GM12878 (cell line): ENCODE results near the gene ELAVL2. TPM values are rescaled to one million over a fixed set of nuclear protein-coding genes. Genes with fewer than 3 reads are reported as not detected.

Experiments used
- ATAC-seq: fragments of 200-7000 bp; cut with Tn5 transposase; 3 replicates; pipeline ENCODE4 v1.9.1; 2020; ENCODE audit warnings: mild to moderate bottlenecking, moderate library complexity
- BruUV-seq: library from RNA; stranded (reverse); fragments of 400-500 nt; replicated peaks from 2 replicates; lab custom pipeline; 2021; lab: Mats Ljungman, UMichigan
- CTCF ChIA-PET: fragments of 300-600 bp; sonication (Branson Sonifier 250); formaldehyde crosslinking; extraction: SDS; loops from one replicate; lab custom pipeline; 2021; ENCODE audit warnings: inconsistent platforms; lab: Yijun Ruan, JAX
- POLR2A ChIA-PET: fragments of 350-600 bp; formaldehyde crosslinking; extraction: SDS; loops from one replicate; lab custom pipeline; 2021; ENCODE audit warnings: inconsistent platforms; lab: Charles Lee
- RAD21 ChIA-PET: fragments of 300-600 bp; sonication (Branson Sonifier 250); formaldehyde crosslinking; loops from one replicate; lab custom pipeline; 2023; ENCODE audit warnings: antibody characterized with exemption; ENCODE audit not compliant: unreplicated experiment; lab: Charles Lee
- SMC1A ChIA-PET: fragments of 300-600 bp; sonication (Branson Sonifier 250); formaldehyde crosslinking; loops from one replicate; lab custom pipeline; 2023; ENCODE audit not compliant: unreplicated experiment, uncharacterized antibody; lab: Charles Lee
- DNase-seq: peaks from one replicate; pipeline ENCODE4 v3.0.0-alpha.2; 2011; ENCODE audit warnings: low read depth, low spot score
- FAIRE-seq: peaks from 3 replicates; lab custom pipeline; 2011; peaks lifted over from hg19 to GRCh38; lab: Jason Lieb, UNC
- H2AFZ ChIP-seq: 2 replicates; pipeline ENCODE4 v1.6.0; 2011; ENCODE audit warnings: low read depth, low read length, control low read depth; ENCODE audit not compliant: control insufficient read depth
- H3K27ac ChIP-seq: 2 replicates; pipeline ENCODE4 v1.5.1; 2011; ENCODE audit warnings: control low read depth; ENCODE audit not compliant: control insufficient read depth, insufficient read depth
- H3K27me3 ChIP-seq, 2 experiments: replicated peaks in 1 of 2; 2 replicates each; pipeline versions ENCODE4 v1.6.0 to v1.6.1; 2011; ENCODE audit warnings: low read length in 1 of 2; ENCODE audit not compliant: control insufficient read depth in 2 of 2, insufficient read depth in 2 of 2
- H3K36me3 ChIP-seq, 2 experiments: 2 replicates each; pipeline ENCODE4 v1.5.1; 2011; ENCODE audit warnings: low read length in 1 of 2; ENCODE audit not compliant: control insufficient read depth in 2 of 2, insufficient read depth in 2 of 2
- H3K4me1 ChIP-seq: 2 replicates; pipeline ENCODE4 v1.6.1; 2011; ENCODE audit warnings: mild to moderate bottlenecking, low read length, moderate library complexity, mixed read lengths; ENCODE audit not compliant: control insufficient read depth, insufficient read depth
- H3K4me2 ChIP-seq: 2 replicates; pipeline ENCODE4 v1.6.0; 2011; ENCODE audit warnings: control low read depth; ENCODE audit not compliant: control insufficient read depth, insufficient read depth
- H3K4me3 ChIP-seq: fragments of 200-600 bp; sonication (generic); 2 replicates; pipeline ENCODE4 v1.5.1; 2016
- H3K79me2 ChIP-seq: 2 replicates; pipeline ENCODE4 v1.6.0; 2011; ENCODE audit warnings: low read length; ENCODE audit not compliant: control insufficient read depth, insufficient read depth
- H3K9ac ChIP-seq: 2 replicates; pipeline ENCODE4 v1.8.0; 2011; ENCODE audit warnings: low read length, control low read depth, mixed read lengths; ENCODE audit not compliant: control insufficient read depth, insufficient read depth
- H3K9me3 ChIP-seq: replicated peaks from 3 replicates; pipeline ENCODE4 v1.5.1; 2011; ENCODE audit warnings: mild to moderate bottlenecking, low read length; ENCODE audit not compliant: control insufficient read depth, insufficient read depth
- H4K20me1 ChIP-seq: 2 replicates; pipeline ENCODE4 v1.6.0; 2011; ENCODE audit not compliant: control insufficient read depth, insufficient read depth
- BRCA1 ChIP-seq: IDR thresholded peaks from 2 replicates; pipeline ENCODE4 v1.6.1; 2011; ENCODE audit warnings: low read depth, low read length, improper control_type of control experiment
- CTCF ChIP-seq, 3 experiments: IDR thresholded peaks in 2 of 3; conservative IDR thresholded peaks in 1 of 3; 2 replicates each; pipeline ENCODE4 v1.5.1; 2011; ENCODE audit warnings: low read depth in 3 of 3, low read length in 3 of 3, mild to moderate bottlenecking in 3 of 3, control low read depth in 2 of 3, moderate library complexity in 2 of 3, inconsistent platforms in 1 of 3, mixed read lengths in 1 of 3; ENCODE audit not compliant: control insufficient read depth in 2 of 3, insufficient read depth in 1 of 3; ENCODE audit errors: extremely low read depth in 1 of 3
- CUX1 ChIP-seq: IDR thresholded peaks from 2 replicates; pipeline ENCODE4 v1.6.1; 2012; ENCODE audit warnings: improper control_type of control experiment, low read depth, low read length; ENCODE audit not compliant: insufficient replicate concordance
- ETV6 ChIP-seq, 2 experiments: fragments of 450-650 bp in 1 of 2; IDR thresholded peaks in 1 of 2; conservative IDR thresholded peaks in 1 of 2; 2 replicates each; pipeline ENCODE4 v1.6.1; 2014; ENCODE audit warnings: antibody characterized with exemption in 1 of 2, borderline replicate concordance in 1 of 2, low read depth in 1 of 2, mild to moderate bottlenecking in 1 of 2, moderate library complexity in 1 of 2
- FOXM1 ChIP-seq: IDR thresholded peaks from 2 replicates; pipeline ENCODE4 v1.6.1; 2012; ENCODE audit warnings: low read depth, mild to moderate bottlenecking, inconsistent platforms, low read length, moderate library complexity
- NFYA ChIP-seq: IDR thresholded peaks from 2 replicates; pipeline ENCODE4 v1.6.1; 2011; ENCODE audit warnings: low read depth, mild to moderate bottlenecking, low read length, improper control_type of control experiment, borderline replicate concordance
- RELA ChIP-seq: fragments of 450-650 bp; IDR thresholded peaks from 2 replicates; pipeline ENCODE4 v1.8.0; 2014; ENCODE audit warnings: borderline replicate concordance; ENCODE audit not compliant: partially characterized antibody
- RFX5 ChIP-seq: IDR thresholded peaks from 2 replicates; pipeline ENCODE4 v1.6.1; 2011; ENCODE audit warnings: low read depth, low read length, improper control_type of control experiment
- SMAD1 ChIP-seq: fragments of 450-650 bp; IDR thresholded peaks from 2 replicates; pipeline ENCODE4 v1.6.1; 2018; ENCODE audit warnings: mild to moderate bottlenecking, low read depth; ENCODE audit not compliant: partially characterized antibody
- SRF ChIP-seq, 2 experiments: IDR thresholded peaks; 2 replicates each; pipeline ENCODE4 v1.6.1; 2011; ENCODE audit warnings: low read depth in 2 of 2, low read length in 2 of 2, mild to moderate bottlenecking in 1 of 2, moderate library complexity in 1 of 2
- ZBTB11 ChIP-seq: fragments of 450-650 bp; formaldehyde crosslinking; IDR thresholded peaks from 2 replicates; pipeline ENCODE4 v1.5.0; 2022; ENCODE audit warnings: mild to moderate bottlenecking, missing genetic modification characterization
- WGBS: methylation state at CpG from one replicate; pipeline ENCODE4 v1.1.6; 2016; ENCODE audit warnings: low lambda C conversion rate; ENCODE audit not compliant: insufficient replicate concordance, insufficient coverage; ENCODE audit errors: missing lambda C conversion rate; 5-methylcytosine and 5-hydroxymethylcytosine counted together
- in situ Hi-C: fragments of 300-500 bp; cut with MboI; formaldehyde crosslinking; loops from 9 replicates; pipeline ENCODE4 v1.14.3; 2018; ENCODE audit warnings: mixed read lengths
- intact Hi-C: fragments of 100-400 bp; cut with micrococcal nuclease; formaldehyde crosslinking; loops from one replicate; pipeline ENCODE4 v1.14.2; 2022; ENCODE audit not compliant: unreplicated experiment
- polyA plus RNA-seq, 11 experiments: library from polyadenylated mRNA; depleted of rRNA in 4 of 11; unstranded in 6 of 11; stranded (reverse) in 5 of 11; fragments of >200 nt; fragmentation: Nextera tagmentation in 4 of 11; fragmentation: Illumina TruSeq in 1 of 11; extraction: Ambion mirVana in 4 of 11; extraction: Trizol in 1 of 11; gene quantifications; 1 replicate in 1 of 11; 2 replicates in 10 of 11; pipeline versions ENCODE4 v1.2.1 to v1.2.3, GENCODE V29; 2011 to 2016; ENCODE audit warnings: inconsistent platforms in 2 of 11, missing spikeins in 2 of 11, low read depth in 1 of 11
- total RNA-seq, 4 experiments: library from RNA; depleted of rRNA in 3 of 4; stranded (reverse); fragments of >200 nt in 3 of 4; fragmentation: Illumina TruSeq in 1 of 4; extraction: Trizol in 1 of 4; gene quantifications; 2 replicates each; pipeline versions ENCODE4 v1.2.1 to v1.2.3, GENCODE V29; 2013 to 2021

The ELAVL2 gene
- total and polyA plus RNA-seq, 10 of the 15 experiments (the other 5 are each of a cell fraction or from before 2014, with no cell fraction given): 0.24 to 2.6 (median 0.76) TPM

- ChIA-PET CTCF (interaction anchor here (0.8 to 1.6 kb wide), 2 partner anchors 19 to 27 kb away, joined by 3 read pairs; no protein-coding TSS in a partner anchor), SMC1A (interaction anchor here (0.7 to 1.6 kb wide), 10 partner anchors 8 to 161 kb away, joined by 3 to 8 read pairs (median 4); no protein-coding TSS in a partner anchor), POLR2A (interaction anchor here (0.7 kb wide), 1 partner anchor 20 kb away, joined by 3 read pairs; no protein-coding TSS in a partner anchor), RAD21 (interaction anchor here (1.4 to 2.1 kb wide), 2 partner anchors 19 to 95 kb away, joined by 7 to 8 read pairs; no protein-coding TSS in a partner anchor)
- Histone ChIP-seq H2AFZ (no peak overlapping the region), H3K27me3 (no peaks in the 10 kb centered on the region), H3K4me1 (no peaks in the 10 kb centered on the region), H3K4me3 (no peak overlapping the region), H3K79me2 (no peaks in the 10 kb centered on the region), H3K9me3 (no peaks in the 10 kb centered on the region), H4K20me1 (no peaks in the 10 kb centered on the region), H3K36me3 (no peaks in the 10 kb centered on the region), H3K9ac (no peak overlapping the region), H3K4me2 (no peak overlapping the region), H3K27ac (no peak overlapping the region)
- DNase-seq: no peak
- WGBS: 17% methylated on average over 3 of the region's 3 CpGs
- BruUV-seq: no TSS peak
- intact Hi-C loops: no loop called here
- in situ Hi-C loops: no loop called here
- ATAC-seq: no peak
- FAIRE-seq: no peak
- no peak for TF ChIP-seq CTCF (IDR thresholded peaks at IDR 0.05 in 2 of 3, conservative IDR thresholded peaks at IDR 0.05 in 1 of 3; ENCODE audit: control insufficient read depth in 2 of 3, extremely low read depth in 1 of 3, insufficient read depth in 1 of 3, low read depth in 3 of 3, low read length in 3 of 3)
- no peak for TF ChIP-seq CUX1
- no peak for TF ChIP-seq NFYA
- TF ChIP-seq RFX5: no peak
- no peak for TF ChIP-seq FOXM1
- TF ChIP-seq ZBTB11 (CRISPR knock-in tag): no peak
- no peak for TF ChIP-seq ETV6 (conservative IDR thresholded peaks at IDR 0.05 in 1 of 2, IDR thresholded peaks at IDR 0.05 in 1 of 2; ENCODE audit: borderline replicate concordance in 1 of 2, low read depth in 1 of 2)
- TF ChIP-seq RELA: no peak
- no peak for TF ChIP-seq BRCA1
- TF ChIP-seq SRF (IDR thresholded peaks at IDR 0.05; ENCODE audit: low read depth in 2 of 2, low read length in 2 of 2): no peak
- TF ChIP-seq SMAD1: no peak
Measured at GRCh38 chr9:23682891-23683431, 143.1 kb downstream of the ELAVL2 start.
